Neural crest cell (in vitro differentiated cells): ENCODE results near the gene RFX5. TPM values are rescaled to one million over a fixed set of nuclear protein-coding genes. Genes with fewer than 3 reads are reported as not detected.
"Not testable (repeated sequence)": the region's sequence is repeated elsewhere in the genome, so short reads cannot be mapped to it uniquely, and the experiment has no call there.

Experiments
- DNase-seq: peaks from one replicate; pipeline ENCODE4 v3.0.0; 2021; ENCODE audit warnings: low read depth, mixed read lengths, low spot score
- H3K27ac Mint-ChIP-seq: one replicate; pipeline ENCODE4 v1.8.0; 2021; ENCODE audit warnings: mild to moderate bottlenecking, mixed read lengths; ENCODE audit not compliant: unreplicated experiment
- H3K27me3 Mint-ChIP-seq: 2 replicates; pipeline ENCODE4 v1.8.0; 2021; ENCODE audit warnings: low read depth, mild to moderate bottlenecking, mixed read lengths
- H3K36me3 Mint-ChIP-seq: 2 replicates; pipeline ENCODE4 v1.8.0; 2021; ENCODE audit warnings: low read depth, mild to moderate bottlenecking, mixed read lengths
- H3K4me1 Mint-ChIP-seq: 2 replicates; pipeline ENCODE4 v1.8.0; 2021; ENCODE audit warnings: mixed read lengths
- H3K4me3 Mint-ChIP-seq: one replicate; pipeline ENCODE4 v1.8.0; 2021; ENCODE audit warnings: mild to moderate bottlenecking, mixed read lengths
- H3K9me3 Mint-ChIP-seq: 2 replicates; pipeline ENCODE4 v1.8.0; 2021; ENCODE audit warnings: mixed read lengths
- CTCF ChIP-seq: fragments of 200-600 bp; sonication (generic); conservative IDR thresholded peaks from 2 replicates; pipeline ENCODE4 v1.5.0; 2021; ENCODE audit warnings: antibody characterized with exemption, mild to moderate bottlenecking
- total RNA-seq: library from RNA; stranded (reverse); gene quantifications from 2 replicates; pipeline ENCODE4 v1.2.1, GENCODE V29; 2021

RFX5 gene
- total RNA-seq, 1 donor from 2014 or later, result 71.3 TPM

- peak overlapping the region; percentile 53 for H3K27ac Mint-ChIP-seq
- H3K36me3 Mint-ChIP-seq, result peaks cover 30% of the 10 kb centered on the region
- no peak for TF ChIP-seq CTCF
- no peaks in the 10 kb centered on the region for H3K27me3 Mint-ChIP-seq
- peaks cover 19% of the 10 kb centered on the region for H3K9me3 Mint-ChIP-seq
- no peak overlapping the region for H3K4me3 Mint-ChIP-seq
- no peaks in the 10 kb centered on the region for H3K4me1 Mint-ChIP-seq
- DNase-seq, result no peak
Observed at GRCh38 chr1:151364996-151365395, 17.9 kb upstream of the RFX5 start.

GRCh38 chr1:151362308-151363155 is 15.5 kb upstream of the RFX5 start:
- H3K27ac Mint-ChIP-seq, result no peak overlapping the region
- H3K36me3 Mint-ChIP-seq, result peaks cover 30% of the 10 kb centered on the region
- no peak overlapping the region for H3K4me3 Mint-ChIP-seq
- no peak for DNase-seq
- H3K4me1 Mint-ChIP-seq, result no peaks in the 10 kb centered on the region
- H3K27me3 Mint-ChIP-seq, result no peaks in the 10 kb centered on the region
- peaks cover 19% of the 10 kb centered on the region for H3K9me3 Mint-ChIP-seq
- no peak for TF ChIP-seq CTCF

GRCh38 chr1:151361883-151362282 is 14.8 kb upstream of the RFX5 start:
- TF ChIP-seq CTCF, result no peak
- Mint-ChIP-seq H3K27ac (no peak overlapping the region), H3K9me3 (peaks cover 19% of the 10 kb centered on the region), H3K4me1 (no peaks in the 10 kb centered on the region), H3K36me3 (peaks cover 30% of the 10 kb centered on the region), H3K4me3 (no peak overlapping the region), H3K27me3 (no peaks in the 10 kb centered on the region)
- no peak for DNase-seq

- H3K27ac Mint-ChIP-seq, result no peak overlapping the region
- TF ChIP-seq CTCF, result no peak
- no peaks in the 10 kb centered on the region for H3K4me1 Mint-ChIP-seq
- H3K36me3 Mint-ChIP-seq, result peaks cover 11% of the 10 kb centered on the region
- no peak overlapping the region for H3K4me3 Mint-ChIP-seq
- peaks cover 12% of the 10 kb centered on the region for H3K9me3 Mint-ChIP-seq
- no peaks in the 10 kb centered on the region for H3K27me3 Mint-ChIP-seq
- no peak for DNase-seq
Observed at GRCh38 chr1:151356696-151357095, 9.6 kb upstream of the RFX5 start.

- no peak for TF ChIP-seq CTCF
- Mint-ChIP-seq H3K27me3 (no peaks in the 10 kb centered on the region), H3K27ac (no peak overlapping the region), H3K4me1 (peaks cover 13% of the 10 kb centered on the region), H3K4me3 (no peak overlapping the region), H3K9me3 (peaks cover 7% of the 10 kb centered on the region), H3K36me3 (peaks cover 7% of the 10 kb centered on the region)
- no peak for DNase-seq
Observed at GRCh38 chr1:151352021-151352718, 5.1 kb upstream of the RFX5 start.

GRCh38 chr1:151350323-151350722 is 3.3 kb upstream of the RFX5 start:
- not testable (repeated sequence) for H3K4me3 Mint-ChIP-seq, H3K27me3 Mint-ChIP-seq, H3K9me3 Mint-ChIP-seq, H3K27ac Mint-ChIP-seq, DNase-seq
- Mint-ChIP-seq H3K36me3 (peaks cover 12% of the 10 kb centered on the region), H3K4me1 (peaks cover 28% of the 10 kb centered on the region)
